HG03039 (cell line): ENCODE results near the gene AKAP8.
"Not testable (repeated sequence)": the region's sequence is repeated elsewhere in the genome, so short reads cannot be mapped to it uniquely, and the experiment has no call there.

ENCODE experiments used
- ATAC-seq: cut with Tn5 transposase; IDR thresholded peaks from one replicate; pipeline ENCODE4 v1.9.1; 2021; ENCODE audit warnings: mild to moderate bottlenecking, moderate library complexity; ENCODE audit not compliant: unreplicated experiment

The AKAP8 gene

GRCh38 chr19:15379083-15379998 lies at the start of gene AKAP8:
Gene AKAP8, minus strand, starts transcription at chr19:15379787. Its CDS starts 56 bp downstream, at chr19:15379731.
- peak; percentile 71 for ATAC-seq

GRCh38 chr19:15427991-15428471 lies 48.4 kb upstream of the AKAP8 start:
- no peak for ATAC-seq

- ATAC-seq: no peak
These were observed 47.7 kb upstream of the AKAP8 start for GRCh38 chr19:15427350-15427700.

GRCh38 chr19:15426485-15427349 lies 47.1 kb upstream of the AKAP8 start:
- no peak for ATAC-seq

GRCh38 chr19:15425321-15425950 lies 45.8 kb upstream of the AKAP8 start:
- ATAC-seq: no peak

GRCh38 chr19:15424692-15425272 lies 45.2 kb upstream of the AKAP8 start:
- ATAC-seq: no peak

GRCh38 chr19:15424121-15424520 lies 44.5 kb upstream of the AKAP8 start:
- ATAC-seq: no peak

GRCh38 chr19:15423130-15423529 lies 43.5 kb upstream of the AKAP8 start:
- no peak for ATAC-seq

- no peak for ATAC-seq
These were observed 42.9 kb upstream of the AKAP8 start for GRCh38 chr19:15422296-15423075.

- ATAC-seq: no peak
These were observed 42.2 kb upstream of the AKAP8 start for GRCh38 chr19:15421721-15422260.

GRCh38 chr19:15421136-15421695 lies 41.6 kb upstream of the AKAP8 start:
- ATAC-seq: no peak

- no peak for ATAC-seq
These were observed 39.9 kb upstream of the AKAP8 start for GRCh38 chr19:15419413-15420025.

- peak; percentile 91 for ATAC-seq
These were observed 39.2 kb upstream of the AKAP8 start, which contains the start of gene AKAP8L for GRCh38 chr19:15418579-15419412. Gene AKAP8L, minus strand, starts transcription at chr19:15418988. Its CDS starts 65 bp downstream, at chr19:15418923.

GRCh38 chr19:15418231-15418578 lies 38.6 kb upstream of the AKAP8 start:
- no peak for ATAC-seq

GRCh38 chr19:15417699-15418098 lies 38.1 kb upstream of the AKAP8 start:
- no peak for ATAC-seq

- ATAC-seq: no peak
These were observed 33.2 kb upstream of the AKAP8 start for GRCh38 chr19:15412832-15413231.

- ATAC-seq: not testable (repeated sequence)
These were observed 31.8 kb upstream of the AKAP8 start for GRCh38 chr19:15411351-15411750.

GRCh38 chr19:15404780-15405211 lies 25.2 kb upstream of the AKAP8 start:
- ATAC-seq: no peak
